DOHH2 (cell line): ENCODE results near the gene SLC26A2.

ENCODE experiments used
- CTCF ChIP-seq: fragments of 200-600 bp; sonication (generic); IDR thresholded peaks from one replicate; pipeline ENCODE4 v1.5.1; 2014; ENCODE audit warnings: antibody characterized with exemption, mild to moderate bottlenecking, low read depth, low read length; ENCODE audit not compliant: poor library complexity, severe bottlenecking
- EZH2phosphoT487 ChIP-seq: fragments of 200-600 bp; sonication (generic); IDR thresholded peaks from 2 replicates; pipeline ENCODE4 v1.6.1; 2017; ENCODE audit warnings: borderline replicate concordance, mild to moderate bottlenecking, antibody characterized with exemption, low read length, moderate library complexity, mixed read lengths

DNA sequence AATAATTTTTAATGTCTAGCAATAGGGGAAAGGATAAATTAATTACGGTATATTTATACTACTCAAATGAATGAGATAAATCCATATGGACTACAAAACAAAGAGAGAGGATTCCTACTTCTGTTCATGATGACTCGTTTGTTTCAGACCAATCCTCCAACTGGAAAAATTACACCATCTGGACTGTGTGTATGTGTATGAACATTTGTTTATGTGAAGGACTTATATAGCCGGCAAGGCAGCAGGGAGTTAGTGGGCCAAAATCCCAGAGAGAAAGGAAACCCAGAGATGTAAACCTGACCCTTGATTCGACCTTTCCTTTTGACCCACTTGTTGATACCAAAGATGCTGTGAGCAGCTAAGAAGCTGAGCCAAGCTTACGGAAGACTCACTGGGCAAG, 36.1 kb upstream of the SLC26A2 start:
- TF ChIP-seq CTCF = no peak
- TF ChIP-seq EZH2phosphoT487 = no peak
